Stomach (tissue), 4 donors: ENCODE data around the gene DCXR.

Source experiments
- CTCF ChIP-seq, 7 experiments: fragments of 450-650 bp in 4 of 7; fragments of 200-600 bp in 3 of 7; sonication (generic) in 3 of 7; IDR thresholded peaks; one replicate each; pipeline ENCODE4 v1.5.1; 2016 to 2019; ENCODE audit warnings: antibody characterized with exemption in 7 of 7, control low read depth in 2 of 7, mild to moderate bottlenecking in 1 of 7
- EP300 ChIP-seq: sonication (generic); formaldehyde crosslinking; IDR thresholded peaks from one replicate; pipeline ENCODE4 v1.6.1; 2017; ENCODE audit warnings: antibody characterized with exemption
- POLR2AphosphoS5 ChIP-seq, 3 donors: sonication (generic); formaldehyde crosslinking; IDR thresholded peaks; one replicate each; pipeline ENCODE4 v1.6.1; 2016; ENCODE audit warnings: antibody characterized with exemption in 3 of 3

- TF ChIP-seq EP300, result no peak
- no peak for TF ChIP-seq CTCF (IDR thresholded peaks at IDR 0.05)
- no peak for TF ChIP-seq POLR2AphosphoS5 (IDR thresholded peaks at IDR 0.05)
Observed at GRCh38 chr17:82065193-82065637, 27.7 kb upstream of the DCXR start.
